B cell (primary cell): ENCODE measurements around the gene C11orf21.
"Not testable (repeated sequence)": the region's sequence is repeated elsewhere in the genome, so short reads cannot be mapped to it uniquely, and the experiment has no call there.

Source experiments
- CTCF ChIP-seq: fragments of 200-600 bp; IDR thresholded peaks from one replicate; pipeline ENCODE4 v1.8.0; 2022; ENCODE audit warnings: antibody characterized with exemption, mild to moderate bottlenecking
- EZH2 ChIP-seq: IDR thresholded peaks from 2 replicates; pipeline ENCODE4 v1.6.1; 2012; ENCODE audit warnings: borderline replicate concordance, low read depth, mild to moderate bottlenecking, moderate library complexity, low read length; ENCODE audit not compliant: insufficient read depth, poor library complexity, severe bottlenecking

GRCh38 chr11:2286350-2286749 lies 15.4 kb downstream of the C11orf21 start:
- TF ChIP-seq CTCF, EZH2: not testable (repeated sequence)
